GM18498 (cell line): ENCODE results near the gene TMEM266.

Source experiments
- ATAC-seq: cut with Tn5 transposase; IDR thresholded peaks from one replicate; pipeline ENCODE4 v1.9.1; 2021; ENCODE audit warnings: mild to moderate bottlenecking, moderate library complexity; ENCODE audit not compliant: unreplicated experiment

The TMEM266 gene

DNA sequence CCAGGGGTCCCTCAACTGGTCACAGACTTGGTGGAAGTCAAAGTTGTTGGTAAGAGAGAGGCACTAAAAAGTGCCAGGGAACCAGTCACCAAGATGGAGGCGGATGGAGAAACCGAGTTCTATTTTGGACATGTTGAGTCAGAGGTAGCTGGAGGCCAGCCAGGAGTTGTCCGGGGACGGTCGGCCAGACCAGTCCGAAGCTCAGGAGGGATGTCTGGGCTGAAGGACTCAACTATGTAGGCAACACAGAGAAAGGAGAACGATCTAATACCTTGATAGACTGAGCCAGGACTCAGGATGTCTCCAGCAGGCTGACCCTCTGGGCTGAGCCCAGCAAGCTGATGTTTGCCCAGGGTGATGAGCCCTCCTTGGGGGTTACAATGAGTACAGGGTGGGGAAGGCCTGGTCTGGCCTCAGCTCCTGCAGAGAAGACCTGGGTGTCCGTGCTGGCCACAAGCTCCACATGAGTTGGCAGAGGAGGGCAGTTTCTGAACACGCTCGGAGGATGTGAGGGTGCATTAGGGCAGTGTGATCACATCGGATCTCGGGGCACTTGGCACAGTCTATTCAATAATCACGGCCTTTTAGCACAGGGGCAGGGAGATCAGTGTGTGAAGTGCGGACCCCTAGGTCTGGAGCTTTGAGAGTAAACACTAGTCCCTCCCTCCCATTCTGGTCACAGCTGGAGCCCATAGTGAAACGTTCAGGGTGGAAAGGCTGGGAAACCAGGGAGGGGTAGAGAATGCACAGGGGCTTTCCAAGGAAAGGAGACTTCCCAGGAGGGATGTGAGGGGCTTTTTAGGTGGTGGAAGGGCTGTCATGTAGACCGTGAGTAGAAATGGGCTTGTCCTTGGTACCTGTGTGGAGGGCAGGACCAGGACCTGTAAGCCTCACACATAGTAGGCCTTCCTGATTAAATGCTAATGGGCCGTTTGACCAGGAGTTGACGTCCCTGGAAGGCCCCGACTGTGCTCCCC, 139.6 kb downstream of the TMEM266 start:
- ATAC-seq, result no peak

GRCh38 chr15:76200083-76200465, 140.3 kb downstream of the TMEM266 start:
- ATAC-seq, result no peak

- no peak for ATAC-seq
These were observed 140.9 kb downstream of the TMEM266 start for GRCh38 chr15:76200641-76201105.

DNA sequence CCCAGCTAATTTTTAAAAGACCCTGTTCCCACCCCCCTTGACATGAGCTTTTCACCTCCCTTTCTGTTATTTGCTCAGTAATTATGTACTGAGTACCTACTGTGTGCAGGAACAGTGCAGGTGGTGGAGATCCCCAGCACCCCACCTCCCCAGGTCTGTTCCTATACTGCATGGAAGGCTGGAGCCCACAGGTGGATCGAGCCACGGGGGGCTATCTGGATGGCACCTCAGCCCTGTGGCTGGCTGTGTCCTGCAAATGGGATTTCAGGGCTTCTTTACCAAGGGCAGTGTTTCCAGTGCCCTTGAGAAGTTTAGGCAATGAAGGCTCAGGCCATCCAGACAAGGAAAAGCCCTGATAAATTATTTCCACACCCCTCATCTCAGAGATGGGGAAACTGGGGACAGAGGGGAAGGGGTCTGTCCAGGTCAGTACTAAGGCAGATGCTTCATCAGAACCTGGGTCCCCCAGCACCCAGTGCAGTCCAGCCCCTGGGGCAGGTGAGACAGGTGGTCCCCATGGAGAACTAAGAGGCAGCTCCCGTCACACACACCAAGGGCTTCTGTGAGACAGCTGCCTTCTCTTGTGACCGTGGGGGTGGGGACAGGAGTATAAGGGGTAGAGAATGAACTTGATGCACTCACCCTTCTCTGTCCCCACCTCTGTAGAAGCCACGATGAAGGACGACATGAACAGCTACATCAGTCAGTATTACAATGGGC, 141.9 kb downstream of the TMEM266 start:
- ATAC-seq, result no peak

DNA sequence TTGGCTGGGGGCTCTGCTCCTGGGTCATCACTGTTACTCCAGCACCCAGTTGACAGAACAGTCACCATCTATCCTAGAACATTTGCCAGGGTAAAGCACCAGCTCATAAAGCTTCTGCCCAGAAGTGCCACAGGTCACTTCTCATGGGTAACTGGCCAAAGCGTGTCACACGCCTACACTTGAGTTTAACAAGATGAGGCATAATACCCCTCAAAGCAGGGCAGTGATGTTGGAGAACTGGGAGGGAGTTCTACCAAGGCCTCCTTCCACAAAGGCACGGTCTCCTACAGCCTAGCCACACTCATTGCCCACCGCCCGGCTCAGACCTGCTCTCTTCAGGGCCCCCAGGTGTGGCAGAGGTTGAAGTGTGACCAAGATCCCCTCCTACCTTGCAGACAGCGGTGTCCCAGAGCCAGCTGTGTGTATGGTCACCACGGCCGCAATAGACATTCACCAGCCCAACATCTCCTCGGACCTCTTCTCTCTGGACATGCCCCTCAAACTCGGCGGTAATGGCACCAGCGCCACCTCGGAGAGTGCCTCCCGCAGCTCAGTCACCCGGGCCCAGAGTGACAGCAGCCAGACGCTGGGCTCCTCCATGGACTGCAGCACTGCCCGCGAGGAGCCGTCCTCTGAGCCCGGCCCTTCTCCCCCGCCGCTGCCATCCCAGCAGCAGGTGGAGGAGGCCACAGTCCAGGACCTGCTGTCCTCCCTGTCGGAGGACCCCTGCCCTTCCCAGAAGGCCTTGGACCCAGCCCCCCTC, 143.7 kb downstream of the TMEM266 start:
- ATAC-seq, result no peak

GRCh38 chr15:76204109-76204845, 144.5 kb downstream of the TMEM266 start:
- no peak for ATAC-seq

DNA sequence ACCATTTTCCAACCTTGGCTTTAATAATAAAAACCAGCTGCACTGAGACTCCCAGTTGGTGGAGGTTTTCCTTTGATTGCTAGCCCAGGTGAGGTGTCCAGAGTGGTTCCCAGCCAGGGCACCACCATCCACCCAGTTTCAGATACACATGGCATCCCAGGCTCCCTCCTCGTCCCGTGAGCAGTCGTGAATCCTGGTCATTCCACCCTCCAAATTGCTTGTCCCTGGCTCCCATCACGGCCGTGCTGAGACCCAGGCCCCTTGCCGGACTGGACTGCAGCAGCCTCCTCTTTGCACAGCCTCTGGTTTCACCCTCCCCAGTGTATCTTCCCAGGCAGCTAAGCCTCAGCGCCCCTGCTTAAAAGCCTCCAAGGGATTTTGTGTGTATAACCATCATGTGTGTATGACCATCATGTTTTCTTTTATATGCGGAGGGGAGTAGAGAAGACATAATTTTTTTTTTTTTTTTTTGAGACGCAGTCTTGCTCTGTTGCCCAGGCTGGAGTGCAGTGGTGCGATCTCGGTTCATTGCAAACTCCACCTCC, 145.2 kb downstream of the TMEM266 start:
- no peak for ATAC-seq

DNA sequence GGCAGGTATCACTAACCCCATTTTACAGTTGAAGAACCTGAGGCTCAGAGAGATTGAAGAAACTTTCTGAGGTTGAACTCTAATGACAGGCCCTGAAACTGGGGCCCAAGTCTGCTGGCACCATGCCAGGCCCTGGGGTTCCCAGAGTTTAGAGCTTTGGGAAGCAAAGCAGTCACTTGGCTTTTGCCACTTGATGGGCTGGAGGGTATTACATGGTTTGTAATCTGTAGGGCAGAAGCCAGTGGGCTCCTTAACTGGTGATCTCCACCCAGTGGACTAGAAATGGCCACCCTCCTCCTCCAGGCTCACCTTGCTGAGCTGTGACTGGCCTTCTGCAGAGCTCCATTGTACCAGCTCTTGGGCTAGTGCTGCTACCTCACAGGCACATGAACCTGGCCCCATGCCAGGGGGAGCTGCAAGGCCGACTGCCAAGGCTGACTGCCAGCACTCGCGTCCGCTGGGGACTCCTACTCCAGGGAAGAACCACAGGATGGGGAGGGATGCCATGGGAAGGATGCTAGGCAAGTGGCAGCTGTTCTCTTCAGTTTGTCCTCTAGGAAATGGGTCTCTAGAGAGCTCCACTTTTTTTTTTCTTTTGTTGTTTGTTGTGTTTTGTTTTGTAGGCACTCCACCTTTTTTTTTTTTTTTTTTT, 146.7 kb downstream of the TMEM266 start:
- ATAC-seq, result no peak

DNA sequence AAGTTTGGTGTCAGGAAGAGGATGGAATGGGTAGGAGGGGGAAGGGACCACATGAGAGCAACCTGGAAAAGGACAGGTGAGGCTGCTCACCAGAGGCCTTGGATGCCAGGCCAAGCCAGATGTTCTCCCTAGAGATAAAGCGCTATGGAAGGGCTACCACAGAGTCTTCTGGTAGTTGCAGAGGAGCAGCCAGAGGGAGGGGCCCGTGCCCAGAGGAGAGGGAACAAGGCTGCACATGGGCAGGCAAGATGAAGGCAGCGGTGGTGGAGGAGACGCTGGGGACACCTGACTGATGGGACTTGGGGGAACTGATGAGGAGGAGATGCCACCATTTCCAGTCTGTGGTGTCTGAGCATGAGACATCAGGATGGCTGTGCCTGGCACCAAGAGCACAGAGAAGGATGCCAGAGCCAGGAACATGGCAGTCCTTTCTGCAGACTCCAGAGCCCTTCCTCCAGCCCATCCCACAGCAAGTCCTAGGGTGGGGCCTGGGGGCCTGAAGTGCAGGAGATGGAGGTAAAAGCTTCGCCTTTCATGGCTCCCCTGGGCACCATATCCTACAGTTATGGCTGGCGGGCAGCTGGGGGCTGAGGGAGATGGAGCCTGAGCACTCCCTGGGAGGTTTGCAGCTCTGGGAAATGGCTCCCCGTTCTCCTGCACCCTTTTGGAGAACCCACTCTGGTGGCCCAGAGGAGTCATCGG, 148.4 kb downstream of the TMEM266 start:
- ATAC-seq, result no peak

DNA sequence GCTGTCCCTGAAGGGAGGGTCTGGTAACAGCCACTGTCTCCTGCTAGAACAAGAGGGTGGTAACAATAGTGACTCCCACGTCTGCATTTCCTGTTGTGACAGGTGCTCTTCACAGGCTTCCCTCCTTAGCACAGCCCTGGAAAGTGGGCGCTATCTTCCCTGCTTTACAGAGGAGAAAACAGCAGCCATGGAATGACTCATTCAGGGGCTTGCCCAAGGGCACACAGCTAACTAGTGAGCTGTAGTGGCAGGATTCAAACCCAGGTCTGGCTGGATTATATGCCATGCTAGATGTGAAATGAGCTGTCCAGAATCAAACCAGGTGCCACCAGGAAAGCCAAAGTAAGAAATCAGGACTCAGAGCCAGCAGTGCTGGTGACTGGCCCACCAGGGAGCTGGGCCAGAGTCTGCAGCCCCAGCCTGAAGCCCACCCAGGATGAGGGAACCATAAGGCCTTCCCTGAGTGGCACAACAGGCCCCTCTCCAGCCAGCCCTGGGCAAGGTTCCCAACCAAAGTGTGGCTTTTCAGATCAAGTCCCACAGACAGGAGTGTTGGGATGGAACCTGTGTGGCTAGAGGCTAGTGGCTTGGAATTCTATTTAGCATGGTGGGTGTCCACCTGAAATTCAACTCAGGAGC, 149.1 kb downstream of the TMEM266 start:
- no peak for ATAC-seq

DNA sequence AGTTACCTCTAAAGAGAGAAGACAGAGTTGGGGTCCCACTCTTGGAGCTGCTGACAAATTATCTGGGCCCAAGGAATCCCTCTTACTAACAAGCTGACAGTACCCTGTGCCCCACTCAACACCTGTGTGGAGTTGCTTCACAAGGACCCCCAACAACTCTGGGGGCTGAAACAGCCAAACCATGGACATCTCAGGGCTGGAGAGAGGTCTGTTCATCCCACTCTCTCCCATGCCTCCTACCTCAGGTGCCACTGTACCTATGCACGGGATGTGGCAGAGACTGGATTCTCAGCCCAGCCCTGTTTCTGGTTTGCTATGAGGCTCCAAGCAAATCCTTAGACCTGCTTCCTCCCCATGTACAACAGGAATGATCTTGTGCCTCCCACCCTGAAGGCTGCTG, 149.7 kb downstream of the TMEM266 start:
- no peak for ATAC-seq

DNA sequence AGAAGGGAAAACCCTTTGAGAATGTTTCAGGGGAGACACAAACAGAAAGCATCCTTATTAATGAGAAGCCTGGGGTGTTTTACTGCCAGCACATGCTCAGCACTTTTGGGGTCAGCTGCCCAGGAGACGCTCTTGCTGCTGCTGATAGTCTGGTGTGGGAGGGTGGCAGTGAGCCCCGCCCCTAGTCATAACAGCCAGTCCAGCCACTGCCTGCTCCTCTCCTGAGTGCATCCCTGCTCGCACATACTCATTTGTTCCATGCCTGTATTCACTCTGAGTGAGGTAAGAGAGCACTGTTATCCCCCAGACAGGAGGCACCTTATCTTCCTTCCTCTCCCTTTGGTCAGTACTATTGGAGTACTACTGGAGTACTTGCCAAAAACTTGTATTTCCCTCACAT, 150.2 kb downstream of the TMEM266 start:
- no peak for ATAC-seq

GRCh38 chr15:76215634-76216033, 155.8 kb downstream of the TMEM266 start:
- ATAC-seq, result no peak

GRCh38 chr15:76217029-76217881, 157.5 kb downstream of the TMEM266 start:
- ATAC-seq, result no peak

GRCh38 chr15:76217882-76218217, 158.1 kb downstream of the TMEM266 start:
- ATAC-seq, result no peak

DNA sequence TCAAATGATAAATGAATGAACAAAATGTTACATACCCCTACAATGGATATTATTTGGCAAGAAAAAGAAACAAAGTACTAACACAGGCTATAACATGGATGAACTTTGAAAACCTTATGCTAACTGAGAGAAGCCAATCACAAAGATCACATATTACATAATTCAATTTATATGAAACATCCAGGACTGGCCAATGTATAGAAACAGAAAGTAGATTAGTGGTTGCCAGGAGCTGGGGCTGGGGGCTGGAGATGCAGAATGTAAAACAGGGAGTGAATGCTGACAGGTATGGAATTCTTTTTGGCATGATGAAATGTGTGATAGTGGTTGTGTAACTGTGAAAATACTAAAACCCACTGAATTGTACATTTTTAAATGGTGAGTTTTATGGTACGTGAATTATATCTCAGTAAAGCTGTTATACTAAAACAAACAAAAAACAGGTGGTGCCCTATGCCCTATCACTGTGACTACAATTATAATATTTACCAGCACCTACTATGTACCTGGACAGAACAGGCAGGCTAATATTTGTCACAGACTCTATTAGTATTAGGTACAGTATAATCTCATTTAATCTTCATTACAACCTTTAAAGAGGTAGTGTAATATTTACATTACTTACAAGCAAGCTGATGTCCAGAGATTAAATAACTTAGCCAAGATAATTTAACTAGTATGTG, 161.4 kb downstream of the TMEM266 start:
- ATAC-seq, result no peak

- no peak for ATAC-seq
These were observed 162.4 kb downstream of the TMEM266 start for GRCh38 chr15:76222159-76222558.
